ENCODE measurements around the gene ZNF219. TPM values are rescaled to one million over a fixed set of nuclear protein-coding genes. Genes with fewer than 3 reads are reported as not detected.

Gene ZNF219
- total and polyA plus RNA-seq, 2 donors (not counting 1 experiment from before 2014, with no cell fraction given) = 3.3 to 6.4 TPM

DNA sequence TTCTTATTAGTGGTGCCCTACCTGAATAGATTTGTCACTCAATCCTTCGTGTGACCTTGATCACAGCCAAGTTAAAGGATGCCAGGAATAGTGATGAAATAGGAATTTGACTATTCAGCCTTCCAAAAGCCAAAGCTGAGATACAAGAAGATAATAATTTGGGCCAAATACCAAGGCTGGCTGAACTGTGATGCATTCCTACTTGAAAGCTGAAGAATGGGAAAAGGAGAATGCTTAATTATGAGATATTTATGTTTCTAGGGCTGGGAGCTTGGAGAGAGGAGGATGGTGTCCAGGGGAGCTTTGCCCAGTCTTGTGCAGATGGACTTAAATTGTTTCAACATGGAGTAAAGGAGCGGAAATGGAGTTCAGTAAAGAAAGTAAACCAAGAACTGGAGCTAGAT is 51.1 kb downstream of the ZNF219 start:
- no peaks in the 10 kb centered on the region for H3K4me1 Mint-ChIP-seq
- H4K20me1 ChIP-seq (ENCODE audit: control insufficient read depth, insufficient read depth, low read length, poor library complexity, severe bottlenecking) = no peaks in the 10 kb centered on the region
- H3K27me3 Mint-ChIP-seq = peaks cover 59% of the 10 kb centered on the region
- no peaks in the 10 kb centered on the region for H3K4me1 ChIP-seq (ENCODE audit: control insufficient read depth in 2 of 2, insufficient read depth in 2 of 2, low read length in 2 of 2)
- no peak overlapping the region for H3K4me2 ChIP-seq (replicated peaks; ENCODE audit: low read depth, low read length, poor library complexity, severe bottlenecking)
- no peak overlapping the region for H3K4me3 Mint-ChIP-seq
- peaks cover 0 to 15% (median 3%) of the 10 kb centered on the region in 4 experiments for H3K27me3 ChIP-seq (replicated peaks in 1 of 4; ENCODE audit: control extremely low read depth in 1 of 4, control insufficient read depth in 3 of 4, insufficient read depth in 4 of 4, low read length in 3 of 4)
- H3K27ac ChIP-seq (ENCODE audit: low read length in 2 of 2) = no peak overlapping the region
- ATAC-seq (ENCODE audit: low read depth) (no peak), DNase-seq (no peak)
- ChIA-PET CTCF (interaction anchor here (0.6 to 3.1 kb wide), 7 partner anchors 21 to 188 kb away, joined by 3 to 24 read pairs (median 3); no protein-coding TSS in a partner anchor), POLR2A (no interaction called here)
- H3K4me3 ChIP-seq (ENCODE audit: control extremely low read depth in 1 of 5, extremely low read depth in 1 of 5, insufficient read depth in 1 of 5, low read depth in 2 of 5, low read length in 4 of 5) = no peak overlapping the region
- no peaks in the 10 kb centered on the region for H3K79me2 ChIP-seq (ENCODE audit: control insufficient read depth, insufficient read depth, low read length)
- H3K9me3 Mint-ChIP-seq (ENCODE audit: insufficient read depth) = no peaks in the 10 kb centered on the region
- H3K9ac ChIP-seq (ENCODE audit: low read length) = no peak overlapping the region
- intact Hi-C loops (cut with micrococcal nuclease) = no loop called here
- no peaks in the 10 kb centered on the region for H3K9me3 ChIP-seq (ENCODE audit: control extremely low read depth in 1 of 3, control insufficient read depth in 2 of 3, insufficient read depth in 1 of 3, low read length in 2 of 3)
- TF ChIP-seq CTCF (IDR thresholded peaks at IDR 0.05) (no peak), EZH2 (IDR thresholded peaks at IDR 0.05; ENCODE audit: borderline replicate concordance, insufficient read depth, low read depth, low read length, poor library complexity, severe bottlenecking) (no peak)
- 100% methylated on average over 2 of the region's 2 CpGs for WGBS (ENCODE audit: insufficient coverage)
- no peak overlapping the region for H3K27ac Mint-ChIP-seq
- H3K36me3 ChIP-seq (replicated peaks in 1 of 2; ENCODE audit: control extremely low read depth in 1 of 2, control insufficient read depth in 1 of 2, extremely low read depth in 1 of 2, insufficient read depth in 2 of 2, low read length in 1 of 2) = no peaks in the 10 kb centered on the region
- no peak overlapping the region for H2AFZ ChIP-seq (ENCODE audit: insufficient read depth, low read depth, low read length, poor library complexity, severe bottlenecking)

GRCh38 chr14:21043974-21044618 is 54.4 kb downstream of the ZNF219 start:
- Histone ChIP-seq H3K79me2 (ENCODE audit: control insufficient read depth, insufficient read depth, low read length) (no peaks in the 10 kb centered on the region), H3K4me1 (ENCODE audit: control insufficient read depth in 2 of 2, insufficient read depth in 2 of 2, low read length in 2 of 2) (no peaks in the 10 kb centered on the region), H3K27me3 (replicated peaks in 1 of 4; ENCODE audit: control extremely low read depth in 1 of 4, control insufficient read depth in 3 of 4, insufficient read depth in 4 of 4, low read length in 3 of 4) (peaks cover 0 to 7% (median 0%) of the 10 kb centered on the region in 4 experiments), H3K9ac (ENCODE audit: low read length) (no peak overlapping the region), H3K4me2 (replicated peaks; ENCODE audit: low read depth, low read length, poor library complexity, severe bottlenecking) (no peak overlapping the region), H2AFZ (ENCODE audit: insufficient read depth, low read depth, low read length, poor library complexity, severe bottlenecking) (no peak overlapping the region), H3K27ac (ENCODE audit: low read length in 2 of 2) (no peak overlapping the region), H4K20me1 (ENCODE audit: control insufficient read depth, insufficient read depth, low read length, poor library complexity, severe bottlenecking) (no peaks in the 10 kb centered on the region), H3K36me3 (replicated peaks in 1 of 2; ENCODE audit: control extremely low read depth in 1 of 2, control insufficient read depth in 1 of 2, extremely low read depth in 1 of 2, insufficient read depth in 2 of 2, low read length in 1 of 2) (no peaks in the 10 kb centered on the region), H3K9me3 (ENCODE audit: control extremely low read depth in 1 of 3, control insufficient read depth in 2 of 3, insufficient read depth in 1 of 3, low read length in 2 of 3) (no peaks in the 10 kb centered on the region), H3K4me3 (ENCODE audit: control extremely low read depth in 1 of 5, extremely low read depth in 1 of 5, insufficient read depth in 1 of 5, low read depth in 2 of 5, low read length in 4 of 5) (no peak overlapping the region)
- Mint-ChIP-seq H3K27me3 (peaks cover 57% of the 10 kb centered on the region), H3K27ac (no peak overlapping the region), H3K4me3 (no peak overlapping the region), H3K9me3 (ENCODE audit: insufficient read depth) (no peaks in the 10 kb centered on the region), H3K4me1 (no peaks in the 10 kb centered on the region)
- ChIA-PET POLR2A (no interaction called here), CTCF (interaction anchor here (1.0 to 7.2 kb wide), 4 partner anchors 12 to 61 kb away, joined by 3 to 305 read pairs (median 4); no protein-coding TSS in a partner anchor)
- 39% methylated on average over 3 of the region's 6 CpGs for WGBS (ENCODE audit: insufficient coverage)
- DNase-seq = no peak
- intact Hi-C loops (cut with micrococcal nuclease) = no loop called here
- ATAC-seq (ENCODE audit: low read depth) = no peak
- TF ChIP-seq CTCF (IDR thresholded peaks at IDR 0.05) = no peak
- no peak for TF ChIP-seq EZH2 (IDR thresholded peaks at IDR 0.05; ENCODE audit: borderline replicate concordance, insufficient read depth, low read depth, low read length, poor library complexity, severe bottlenecking)
